Ureter (tissue), 1 donor: ENCODE results near the gene NCK2. TPM values are rescaled to one million over a fixed set of nuclear protein-coding genes. Genes with fewer than 3 reads are reported as not detected.

Source experiments
- DNase-seq: peaks from one replicate; pipeline ENCODE4 v3.0.0-alpha.2; 2020; ENCODE audit warnings: low spot score
- total RNA-seq: library from RNA; stranded (reverse); gene quantifications from one replicate; pipeline ENCODE4 v1.2.4, GENCODE V29; 2023
- donor health status: DM: yes; HTN: yes; CAD: no.

NCK2 gene
- total RNA-seq, 1 donor from 2014 or later: 40.9 TPM

GRCh38 chr2:105734762-105735538 lies 9.8 kb upstream of the NCK2 start:
- DNase-seq: no peak

GRCh38 chr2:105736145-105736544 lies 8.6 kb upstream of the NCK2 start:
- DNase-seq: no peak

- DNase-seq: no peak
Observed at GRCh38 chr2:105737980-105738657, 6.6 kb upstream of the NCK2 start.

GRCh38 chr2:105738658-105739241 lies 6.0 kb upstream of the NCK2 start:
- no peak for DNase-seq

DNA sequence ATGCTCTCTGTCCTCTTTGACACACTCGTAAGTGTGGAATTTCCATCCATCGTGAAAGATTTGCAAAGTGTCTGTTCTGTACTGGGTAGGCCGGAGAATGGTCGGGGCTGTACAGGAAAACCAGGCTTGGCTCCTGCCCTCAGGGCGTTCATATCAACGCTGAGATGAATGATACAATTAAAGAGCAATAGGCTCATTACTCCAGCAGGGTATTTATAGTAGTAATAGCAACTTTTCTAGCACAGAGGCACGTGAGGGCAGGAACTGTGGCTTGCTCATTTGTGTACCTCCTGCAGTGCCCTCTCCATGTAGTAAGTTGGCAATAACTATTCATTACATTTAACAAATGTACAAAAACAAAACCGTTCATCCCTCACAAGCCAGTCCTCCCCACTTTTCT lies 5.3 kb upstream of the NCK2 start:
- no peak for DNase-seq

DNA sequence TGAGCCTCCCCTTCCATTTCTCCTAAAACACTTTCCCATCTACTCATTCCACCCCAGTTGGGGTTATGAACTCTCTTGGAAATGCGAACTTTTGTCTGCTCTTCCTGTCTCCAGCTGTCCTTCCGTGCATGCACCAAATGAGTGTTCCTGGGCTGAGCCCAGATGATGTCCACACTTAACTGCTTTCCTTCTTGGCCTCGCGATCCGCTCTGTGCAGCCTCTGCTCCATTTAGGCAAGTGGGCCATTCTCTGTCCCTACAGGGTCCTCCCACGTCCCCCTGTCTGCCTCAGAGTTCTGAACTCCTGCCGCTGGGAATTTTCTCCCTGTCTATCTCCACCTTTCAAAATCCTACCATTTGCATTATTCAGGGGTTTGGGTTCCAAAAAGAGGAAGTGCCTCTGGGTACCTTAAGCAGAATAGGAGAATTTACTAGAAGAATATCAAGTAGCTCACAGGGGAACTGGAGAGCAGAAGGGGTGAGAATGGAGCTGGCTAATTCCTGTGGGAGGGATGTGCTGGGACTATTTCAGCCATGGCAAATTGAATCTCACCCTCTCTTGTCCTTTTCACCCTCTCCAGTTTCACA lies 4.7 kb upstream of the NCK2 start:
- DNase-seq: no peak

DNA sequence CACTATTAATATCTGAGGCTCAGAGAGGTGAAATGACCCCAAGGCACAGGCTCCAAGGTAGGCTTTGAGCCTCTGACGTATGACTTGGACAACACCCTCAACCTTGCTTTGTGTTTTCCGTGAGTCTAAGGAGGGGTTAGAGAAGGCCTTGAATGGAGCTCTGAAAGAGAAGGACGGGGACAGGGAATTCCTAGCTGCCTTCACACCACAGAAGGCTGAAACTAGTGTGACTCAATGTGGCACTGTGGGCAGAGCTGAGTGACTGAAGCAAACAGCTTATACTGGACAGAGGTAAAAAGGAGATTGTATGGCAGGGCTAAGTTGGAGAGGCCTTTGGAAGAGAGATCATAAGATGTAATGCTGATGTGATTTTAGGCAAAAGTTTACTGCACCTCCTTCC lies 3.5 kb upstream of the NCK2 start:
- DNase-seq: no peak

DNA sequence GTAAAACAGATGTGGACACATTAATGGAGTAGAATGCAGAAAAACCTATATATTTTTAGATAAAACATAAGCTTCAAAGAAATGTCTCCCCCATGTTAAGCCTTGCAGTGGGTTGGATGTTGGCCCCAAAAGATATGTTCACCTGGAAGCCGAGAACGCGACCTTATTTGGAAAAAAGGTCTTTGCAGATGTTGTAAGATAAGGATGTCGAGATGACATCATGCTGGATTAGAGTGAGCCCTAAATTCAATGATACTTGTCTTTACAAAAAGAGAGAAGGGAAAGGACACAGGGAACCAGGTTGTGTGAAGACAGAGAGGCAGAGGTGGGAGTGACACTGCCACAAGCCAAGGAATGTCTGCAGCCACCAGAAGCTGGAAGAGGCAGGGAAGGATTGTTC lies 3.1 kb upstream of the NCK2 start:
- no peak for DNase-seq

DNA sequence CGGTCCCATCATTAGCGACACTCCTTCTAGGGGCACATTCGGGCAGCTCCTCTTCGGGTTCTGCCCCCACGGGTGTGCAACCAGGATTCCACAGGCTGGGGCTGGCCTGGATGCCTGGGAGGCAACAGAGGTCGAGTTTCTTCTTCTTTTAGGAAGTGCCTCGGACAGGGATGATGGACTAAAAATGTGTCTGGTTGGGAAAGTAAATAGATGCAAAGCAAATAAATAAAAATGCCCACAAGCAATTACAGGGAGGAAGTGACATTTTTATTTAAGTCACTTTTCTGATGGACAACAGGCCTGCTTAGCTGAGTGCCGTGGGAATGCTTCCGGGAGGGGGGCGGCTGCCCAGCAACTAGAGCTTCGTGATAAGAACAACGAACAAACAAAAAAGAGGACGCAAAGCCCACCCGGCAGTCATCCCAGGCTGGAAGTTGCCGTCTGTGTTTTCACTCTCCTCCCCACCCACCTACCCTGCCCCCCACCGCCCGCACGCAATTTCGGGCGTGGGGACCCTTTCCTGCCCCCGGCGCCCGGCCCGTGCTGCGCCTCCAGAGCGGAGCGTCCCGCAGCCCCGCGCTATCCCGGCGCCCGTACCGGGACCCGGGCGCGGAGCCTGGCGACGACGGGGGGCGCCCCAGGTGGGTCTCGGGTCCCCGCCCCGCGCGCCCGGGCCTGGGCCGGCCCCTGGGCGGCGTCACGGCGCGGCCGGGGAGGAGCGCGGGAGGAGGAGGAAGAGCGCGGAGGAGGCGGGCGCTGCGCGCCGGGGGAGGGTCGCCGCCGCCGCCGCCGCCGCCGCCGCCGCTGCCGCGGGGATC lies 412 bp upstream of the NCK2 start:
- DNase-seq: peak; percentile 56

- peak; percentile 69 for DNase-seq
Observed at GRCh38 chr2:105746177-105747080, 1.7 kb downstream of the NCK2 start.

DNA sequence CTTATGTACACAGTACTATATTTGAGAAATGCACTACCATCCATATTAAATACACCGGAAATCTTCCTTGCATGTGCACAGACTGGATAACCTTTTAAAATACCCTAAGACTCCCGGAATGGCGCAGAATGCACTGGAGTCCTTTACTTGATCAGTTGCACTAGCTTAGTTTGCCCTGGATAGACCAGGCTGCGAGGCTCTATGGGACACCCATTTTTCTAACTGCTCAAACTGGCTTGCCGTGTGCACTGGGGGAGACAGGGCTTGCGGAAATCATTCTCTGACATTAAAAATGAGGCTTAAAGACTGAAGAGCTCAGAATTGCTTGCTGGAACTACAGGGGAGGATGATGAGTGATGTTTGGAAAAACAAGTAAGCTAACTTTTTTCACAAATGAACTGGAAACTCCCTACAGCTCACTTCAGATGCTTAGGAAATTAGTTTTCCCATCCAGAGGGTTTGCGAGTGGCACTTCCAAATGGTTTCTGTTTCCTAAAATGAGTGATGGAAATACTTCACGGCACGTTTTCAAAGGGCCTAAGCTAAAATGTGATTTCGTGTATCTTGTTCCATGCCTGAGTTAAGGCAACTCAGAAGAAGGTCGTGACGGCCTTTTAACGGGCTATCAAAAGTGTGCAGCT lies 2.7 kb downstream of the NCK2 start:
- no peak for DNase-seq

DNA sequence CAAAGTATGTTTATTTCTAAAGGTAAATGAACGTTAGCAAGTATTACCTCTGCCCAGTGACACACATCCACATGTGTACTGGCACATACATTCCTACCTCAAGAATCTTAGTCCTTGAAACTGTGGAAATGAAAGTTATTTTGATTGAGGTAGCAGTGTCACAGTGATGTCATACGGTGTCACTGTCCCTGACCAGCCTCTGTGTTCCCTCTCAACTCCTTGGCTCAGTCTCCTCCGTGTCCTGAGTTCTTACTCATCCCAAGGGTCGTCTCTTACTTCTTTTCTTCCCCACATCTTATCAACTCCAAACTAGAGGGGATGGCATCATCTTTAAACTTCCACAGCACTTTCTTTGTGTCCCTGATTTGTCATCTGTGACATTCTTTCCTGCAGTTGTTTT lies 3.3 kb downstream of the NCK2 start:
- no peak for DNase-seq

DNA sequence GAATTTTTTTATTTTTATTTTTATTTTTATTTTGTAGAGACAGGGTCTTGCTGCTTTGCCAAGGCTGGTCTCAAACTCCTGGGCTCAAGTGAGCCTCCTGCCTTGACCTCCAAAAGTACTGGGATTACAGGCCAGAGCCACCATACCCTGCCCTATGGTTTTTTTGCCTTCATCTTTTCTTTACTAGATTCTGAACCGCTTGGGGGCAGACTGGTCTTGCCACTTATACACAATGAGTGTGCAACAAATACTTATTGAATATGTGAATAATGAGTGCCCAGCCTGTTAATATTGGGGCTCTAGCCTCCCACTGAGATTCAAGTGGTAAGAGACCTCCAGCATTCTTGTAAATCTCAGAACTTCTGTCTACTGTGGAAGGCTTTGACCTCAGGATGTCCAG lies 3.9 kb downstream of the NCK2 start:
- no peak for DNase-seq

- DNase-seq: no peak
Observed at GRCh38 chr2:105749583-105750400, 5.1 kb downstream of the NCK2 start.

- no peak for DNase-seq
Observed at GRCh38 chr2:105750735-105751134, 6.0 kb downstream of the NCK2 start.

- no peak for DNase-seq
Observed at GRCh38 chr2:105751272-105751671, 6.6 kb downstream of the NCK2 start.

DNA sequence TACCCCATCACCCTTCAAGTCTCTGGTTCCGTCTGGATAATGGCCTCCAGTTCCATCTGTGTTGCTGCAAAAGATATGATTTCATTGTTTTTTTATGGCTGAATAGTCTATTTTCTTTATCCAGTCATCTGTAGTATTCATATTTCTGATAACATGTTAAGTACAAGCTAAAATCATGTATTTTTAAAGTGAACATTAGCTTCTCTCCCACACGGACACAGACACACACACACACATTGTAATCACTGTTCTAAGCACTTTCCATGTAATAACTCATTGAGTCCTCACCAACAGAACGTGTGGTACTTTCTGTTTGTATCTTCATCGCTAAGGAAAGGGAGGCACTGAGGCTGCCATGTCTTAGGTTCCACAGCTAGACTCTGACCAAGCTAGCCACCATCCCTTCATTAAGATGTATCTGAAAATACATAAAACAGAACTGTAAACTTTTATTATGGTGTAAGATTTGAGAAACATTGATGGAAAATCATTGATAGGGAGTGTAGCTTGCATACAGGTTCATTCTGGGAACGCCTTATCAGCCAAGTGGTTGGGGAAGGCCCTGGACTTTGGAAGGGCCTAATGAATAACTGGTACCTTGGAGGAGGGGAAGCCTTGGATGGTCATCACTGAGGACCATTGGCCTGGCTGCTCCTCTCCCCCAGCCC lies 8.1 kb downstream of the NCK2 start:
- DNase-seq: no peak

- no peak for DNase-seq
Observed at GRCh38 chr2:105753380-105753779, 8.7 kb downstream of the NCK2 start.

DNA sequence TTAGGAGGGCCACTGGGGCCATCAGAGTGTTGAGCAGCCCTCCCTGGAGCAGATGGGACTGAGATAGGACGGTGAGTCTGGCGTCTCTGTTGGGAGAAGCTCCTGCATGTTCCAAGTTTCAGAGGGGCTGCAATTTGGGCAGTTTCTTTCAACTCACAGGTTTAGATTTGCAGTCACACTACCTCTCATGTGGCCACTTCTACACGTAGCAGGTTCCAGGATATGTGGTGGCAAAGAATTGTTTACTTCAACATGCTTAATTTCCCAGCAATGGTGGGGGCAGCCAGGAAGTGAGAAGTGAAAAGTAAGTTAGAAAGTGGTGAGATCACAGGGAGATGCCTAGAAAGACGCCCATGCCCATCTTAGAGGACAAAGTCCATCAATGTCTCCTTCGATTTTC lies 9.3 kb downstream of the NCK2 start:
- DNase-seq: no peak
